Hematopoietic multipotent progenitor cell treated with erythropoietin and hydrocortisone succinate and interleukin-3 and kit ligand, for 15 days (in vitro differentiated cells): Measurements from ENCODE around the gene RABGGTA.
"Not testable (repeated sequence)": the region's sequence is repeated elsewhere in the genome, so short reads cannot be mapped to it uniquely, and the experiment has no call there.

Source experiments
- DNase-seq: peaks from one replicate; pipeline ENCODE4 v3.0.0-alpha.2; 2015; ENCODE audit warnings: low spot score

Gene RABGGTA

DNA sequence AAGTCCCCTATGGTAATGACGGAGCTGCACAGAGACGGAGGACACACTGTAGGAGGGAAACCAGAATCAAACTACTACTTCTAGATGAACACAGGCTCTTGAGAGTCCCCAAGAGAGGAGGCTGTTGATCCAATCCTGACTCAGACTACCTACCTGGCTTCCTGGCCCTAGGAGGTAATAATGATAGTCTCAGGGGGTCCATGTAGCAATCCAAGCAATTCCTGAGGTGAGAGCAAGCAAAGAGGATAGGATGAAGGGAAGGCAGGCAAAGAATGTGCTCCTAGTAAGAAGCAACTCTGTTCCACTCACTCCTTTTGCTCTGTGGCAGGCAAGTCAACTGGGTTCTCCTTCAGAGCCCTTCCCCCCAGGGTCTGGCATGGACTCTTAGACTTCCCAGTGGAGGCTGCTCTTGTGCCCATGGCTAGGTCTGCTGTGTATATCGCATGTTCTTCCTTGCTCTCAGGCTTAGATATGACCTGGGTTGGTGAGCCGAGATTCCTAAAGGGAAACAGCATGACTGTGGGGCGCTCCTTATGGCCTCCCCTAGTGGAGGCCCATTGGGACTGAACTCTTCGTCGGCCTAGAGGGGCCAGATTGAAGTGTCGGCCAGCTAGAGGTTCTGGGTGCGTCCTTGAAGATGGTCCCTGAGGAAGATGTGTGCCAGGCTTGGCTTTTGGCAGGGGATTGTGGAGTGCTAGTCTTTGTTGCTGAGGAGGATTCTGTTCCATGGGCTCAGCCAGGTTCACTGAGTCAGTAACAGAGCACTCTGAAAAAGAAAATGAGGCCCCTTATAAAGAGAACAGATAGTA, 31.1 kb downstream of the RABGGTA start:
- no peak for DNase-seq

DNA sequence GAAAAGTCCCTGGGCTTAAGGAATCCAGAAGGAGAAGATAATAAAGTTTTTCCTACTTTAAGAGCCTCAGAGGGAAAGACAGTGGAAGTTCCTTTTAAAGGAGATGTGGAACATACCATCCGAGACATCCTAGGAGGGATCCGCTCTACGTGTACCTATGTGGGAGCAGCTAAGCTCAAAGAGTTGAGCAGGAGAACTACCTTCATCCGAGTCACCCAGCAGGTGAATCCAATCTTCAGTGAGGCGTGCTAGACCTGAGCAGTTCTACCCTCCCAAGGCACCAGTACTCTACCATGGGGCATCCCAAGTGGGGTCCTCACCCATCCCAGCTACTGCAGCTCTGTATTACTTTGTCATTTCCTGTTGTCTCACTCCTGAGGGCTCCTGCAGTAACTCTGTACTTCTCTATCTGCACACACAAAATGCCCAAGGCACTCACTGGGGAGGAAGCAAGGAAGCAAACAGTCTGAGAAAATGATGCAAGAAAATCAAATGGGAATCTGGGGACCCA, 32.8 kb downstream of the RABGGTA start:
- DNase-seq: no peak

DNA sequence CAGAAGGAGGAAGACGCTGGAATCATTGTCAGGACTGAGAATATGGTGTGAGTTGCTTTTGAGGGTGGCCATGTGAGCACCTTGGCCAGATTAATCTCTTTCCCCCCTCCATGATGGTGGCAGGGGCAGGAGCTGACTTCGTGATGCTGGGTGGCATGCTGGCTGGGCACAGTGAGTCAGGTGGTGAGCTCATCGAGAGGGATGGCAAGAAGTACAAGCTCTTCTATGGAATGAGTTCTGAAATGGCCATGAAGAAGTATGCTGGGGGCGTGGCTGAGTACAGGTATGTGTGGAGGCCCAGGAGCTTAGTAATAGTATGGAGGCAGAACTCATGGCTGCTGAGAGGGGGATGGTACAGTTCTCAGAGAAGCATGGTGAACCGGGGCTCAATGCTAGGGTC, 33.3 kb downstream of the RABGGTA start:
- no peak for DNase-seq

DNA sequence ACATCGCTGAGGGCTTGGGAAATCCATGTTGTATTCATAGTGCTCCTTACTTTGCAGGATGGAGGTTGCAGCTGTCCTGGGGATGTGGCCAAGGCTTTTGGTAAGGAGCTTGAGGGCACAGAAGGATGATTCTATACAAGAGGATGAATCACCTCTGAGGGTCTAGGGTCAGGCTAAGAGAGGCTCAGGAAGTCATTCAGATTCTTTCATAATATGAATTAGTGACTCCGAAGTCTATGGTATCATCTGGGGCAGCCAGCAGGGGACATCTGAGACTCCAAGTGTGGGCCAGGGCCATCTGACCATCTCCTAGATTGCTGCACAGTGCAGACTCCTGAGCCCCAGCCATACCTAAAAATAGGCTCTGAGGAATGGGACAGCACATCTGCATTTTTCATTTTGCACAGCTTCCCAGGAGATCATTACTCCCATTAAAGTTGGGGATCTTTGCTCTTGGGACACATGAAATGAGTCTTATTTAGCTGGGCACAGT, 33.9 kb downstream of the RABGGTA start:
- no peak for DNase-seq

DNA sequence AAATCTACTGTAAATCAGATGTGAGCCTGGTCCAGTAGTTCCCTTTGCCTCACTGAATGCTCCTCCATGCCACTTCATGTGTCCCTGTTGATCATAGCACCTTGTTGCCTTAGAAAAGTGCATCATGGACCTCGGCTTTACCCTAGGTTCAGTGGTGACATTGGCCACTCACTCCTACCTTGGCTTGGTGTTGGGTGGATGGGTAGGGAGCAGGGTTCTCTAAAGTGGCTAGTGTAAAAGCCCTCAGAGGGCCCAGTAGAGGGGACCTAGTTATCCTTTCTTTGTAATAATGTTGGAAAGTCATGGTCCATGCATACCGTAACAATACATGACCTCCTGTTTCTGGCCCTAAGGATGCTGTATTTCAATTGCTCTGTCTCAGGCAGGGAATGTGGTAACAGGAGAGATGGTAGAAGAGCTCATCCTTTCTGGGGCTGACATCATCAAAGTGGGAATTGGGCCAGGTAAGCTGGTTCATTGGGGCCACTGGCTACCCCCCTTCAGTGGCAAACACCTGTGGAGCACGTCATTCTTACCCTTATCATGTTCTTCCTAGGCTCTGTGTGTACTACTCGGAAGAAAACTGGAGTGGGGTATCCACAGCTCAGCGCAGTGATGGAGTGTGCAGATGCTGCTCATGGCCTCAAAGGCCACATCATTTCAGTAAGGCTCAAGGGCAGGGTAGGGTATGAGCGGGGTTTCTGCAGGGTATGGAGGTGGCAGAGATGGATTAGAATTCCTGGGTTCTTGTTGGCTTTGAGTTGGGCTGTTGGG, 34.5 kb downstream of the RABGGTA start:
- no peak for DNase-seq

DNA sequence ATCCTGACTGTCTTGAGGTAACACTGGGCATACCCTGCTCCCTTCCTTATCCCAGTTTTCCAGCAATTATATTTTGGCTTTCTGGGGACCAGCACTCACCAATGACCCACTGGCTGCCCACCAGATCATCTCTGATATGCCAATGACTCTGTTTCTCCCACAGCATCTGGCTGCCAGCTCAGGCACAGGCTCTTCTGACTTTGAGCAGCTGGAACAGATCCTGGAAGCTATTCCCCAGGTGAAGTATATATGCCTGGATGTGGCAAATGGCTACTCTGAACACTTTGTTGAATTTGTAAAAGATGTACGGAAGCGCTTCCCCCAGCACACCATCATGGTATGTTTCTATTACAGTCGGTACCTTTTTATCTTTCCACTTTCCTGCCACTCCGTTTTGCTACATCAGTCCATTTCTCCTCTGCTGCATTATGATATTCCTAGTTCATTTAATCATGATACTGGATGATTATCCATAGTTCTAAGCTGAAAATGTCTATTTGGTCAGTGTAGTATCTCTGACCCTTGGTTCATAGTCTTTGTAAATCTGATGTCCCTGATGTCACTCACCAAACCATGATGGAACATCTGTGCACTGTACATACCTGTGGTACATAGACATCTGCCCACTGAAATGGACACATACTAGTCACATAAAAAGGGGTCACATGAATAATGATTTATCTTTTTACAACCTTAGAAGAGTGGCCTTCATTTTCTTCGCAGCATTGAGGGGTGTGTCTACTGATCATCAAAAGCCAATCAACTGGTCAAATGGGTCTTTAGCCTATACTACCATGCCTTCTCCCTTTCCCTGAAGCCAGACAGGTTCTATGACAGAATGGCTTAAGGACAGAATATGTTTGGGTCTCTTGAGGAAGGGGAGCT, 35.4 kb downstream of the RABGGTA start:
- DNase-seq: no peak

DNA sequence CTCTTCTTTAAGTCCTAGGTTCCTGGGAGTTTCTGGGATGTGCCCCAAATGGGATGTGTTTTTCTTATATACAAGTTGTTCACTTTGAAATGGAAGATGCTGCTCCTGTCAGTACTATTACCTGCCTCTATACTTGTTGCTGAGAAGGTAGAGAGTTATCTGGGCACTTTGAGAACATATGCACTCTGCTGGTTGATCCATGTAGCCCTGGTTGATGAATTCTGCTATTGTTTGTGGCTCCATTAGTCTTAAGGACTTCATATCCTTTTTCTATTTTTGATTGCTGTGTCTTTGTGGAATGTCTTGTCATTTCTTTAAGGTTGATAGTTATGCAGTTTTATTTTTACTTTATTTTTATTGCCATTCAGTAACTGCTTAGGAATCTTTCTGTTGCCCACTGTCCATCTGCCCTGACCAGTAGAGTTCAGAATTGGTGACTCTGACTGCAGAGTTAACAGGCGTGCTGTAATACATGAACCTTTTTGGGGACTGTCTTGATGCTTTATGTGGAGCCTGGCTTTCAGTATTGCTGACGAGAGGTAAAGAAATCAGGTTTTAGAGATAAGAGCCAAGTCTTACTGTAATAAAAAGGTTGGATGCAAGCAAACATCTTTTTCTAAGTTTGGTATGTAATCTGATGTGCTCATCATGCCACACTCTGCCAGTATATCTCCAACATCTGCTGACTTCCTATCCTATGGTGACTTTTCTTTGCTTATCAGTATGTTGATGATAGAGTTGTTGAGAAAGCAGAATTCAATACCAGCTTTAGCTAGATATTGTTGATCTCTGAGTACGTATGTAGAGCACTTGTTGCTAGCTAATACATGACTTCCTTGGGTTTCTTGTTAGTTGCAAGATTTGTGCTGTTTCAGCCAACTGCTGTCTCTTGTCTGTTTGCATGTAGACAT, 37.0 kb downstream of the RABGGTA start:
- no peak for DNase-seq

DNA sequence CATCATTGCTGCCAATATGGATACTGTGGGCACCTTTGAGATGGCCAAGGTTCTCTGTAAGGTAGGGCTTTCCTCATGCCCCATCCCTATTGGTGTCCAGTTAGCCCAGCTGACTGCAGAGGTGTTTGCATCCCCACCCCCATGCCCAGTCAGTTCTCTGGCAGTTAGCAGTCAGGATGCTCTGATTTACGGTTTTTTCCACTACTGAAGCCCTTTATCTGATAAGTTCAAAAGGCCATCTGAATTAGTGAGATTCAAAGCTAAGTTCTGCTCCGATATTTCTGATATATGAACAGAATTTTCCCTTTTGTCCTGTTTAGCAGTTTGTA, 37.9 kb downstream of the RABGGTA start:
- no peak for DNase-seq

DNA sequence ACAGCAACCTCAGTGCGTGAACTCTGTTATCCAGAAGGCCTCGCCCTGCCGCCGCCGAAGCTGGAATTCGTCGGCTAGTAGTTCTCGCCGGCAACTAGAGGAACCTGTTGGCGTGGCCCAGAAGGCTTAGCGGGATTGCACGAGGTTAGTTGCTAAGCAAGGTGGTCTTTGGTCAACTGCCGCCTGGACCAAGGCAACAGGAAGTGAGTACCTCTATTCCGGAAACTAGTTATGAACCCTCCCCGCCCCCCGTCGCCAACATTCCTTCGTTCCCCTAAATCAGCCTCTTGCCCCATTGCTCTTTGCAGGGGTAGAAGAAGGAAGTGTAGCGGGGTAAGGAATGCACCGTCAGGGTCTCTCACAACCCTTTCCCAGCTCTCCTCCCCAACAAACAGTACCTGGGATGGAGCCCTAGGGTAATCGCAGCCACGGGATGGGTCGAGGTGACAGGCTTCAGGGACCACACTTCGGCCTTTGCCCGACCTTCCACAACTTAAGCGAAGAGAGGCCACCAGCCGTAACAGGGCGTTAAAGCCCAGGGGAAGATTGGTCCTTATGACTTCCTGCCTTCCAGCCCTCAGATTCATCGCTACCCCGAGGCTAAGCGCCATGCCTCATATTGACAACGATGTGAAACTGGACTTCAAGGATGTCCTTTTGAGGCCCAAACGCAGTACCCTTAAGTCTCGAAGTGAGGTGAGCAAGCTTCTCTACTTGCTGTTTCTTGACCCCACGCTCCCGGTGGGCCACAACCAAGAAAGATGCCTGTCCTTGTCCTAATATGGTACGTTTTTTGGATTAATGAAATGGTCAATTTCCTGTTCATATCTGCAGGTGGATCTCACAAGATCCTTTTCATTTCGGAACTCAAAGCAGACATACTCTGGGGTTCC, 38.5 kb downstream of the RABGGTA start, which contains the start of gene GMPR2:
Gene GMPR2, plus strand, starts transcription at position 285 of the 893 bp plus-strand sequence. Its CDS starts 325 bp downstream, at position 610.
- DNase-seq: no peak

DNA sequence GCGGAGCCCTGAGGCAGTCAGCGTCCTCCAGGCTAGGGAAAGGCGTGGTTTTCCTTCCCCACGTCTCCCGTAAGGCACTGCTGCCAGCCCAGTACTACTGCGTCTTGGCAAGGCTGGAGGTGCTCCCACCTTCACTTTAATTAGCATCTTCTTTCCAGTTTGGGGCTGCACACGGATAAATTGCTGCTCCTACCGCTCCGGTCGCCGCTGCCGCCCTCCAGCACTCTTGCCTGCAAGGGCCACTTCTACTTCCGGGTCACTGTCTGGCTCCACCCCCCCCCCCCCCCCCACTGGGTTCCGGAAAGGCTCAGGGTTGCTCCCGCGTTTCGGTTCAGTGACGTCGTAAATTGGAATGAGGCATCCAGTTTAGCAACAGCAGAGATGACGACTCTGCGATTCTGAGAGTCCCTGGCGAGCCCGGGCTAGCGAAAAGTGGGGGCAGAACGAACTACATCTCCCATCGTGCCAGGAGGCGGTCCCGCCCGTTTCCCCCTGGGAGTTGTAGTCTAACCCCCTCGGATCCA, 39.2 kb downstream of the RABGGTA start, which contains the start of gene NEDD8:
Gene NEDD8, minus strand, starts transcription at position 247 of the 524 bp plus-strand sequence. Its CDS starts 100 bp downstream, at position 147.
- peak; percentile 90 for DNase-seq

DNA sequence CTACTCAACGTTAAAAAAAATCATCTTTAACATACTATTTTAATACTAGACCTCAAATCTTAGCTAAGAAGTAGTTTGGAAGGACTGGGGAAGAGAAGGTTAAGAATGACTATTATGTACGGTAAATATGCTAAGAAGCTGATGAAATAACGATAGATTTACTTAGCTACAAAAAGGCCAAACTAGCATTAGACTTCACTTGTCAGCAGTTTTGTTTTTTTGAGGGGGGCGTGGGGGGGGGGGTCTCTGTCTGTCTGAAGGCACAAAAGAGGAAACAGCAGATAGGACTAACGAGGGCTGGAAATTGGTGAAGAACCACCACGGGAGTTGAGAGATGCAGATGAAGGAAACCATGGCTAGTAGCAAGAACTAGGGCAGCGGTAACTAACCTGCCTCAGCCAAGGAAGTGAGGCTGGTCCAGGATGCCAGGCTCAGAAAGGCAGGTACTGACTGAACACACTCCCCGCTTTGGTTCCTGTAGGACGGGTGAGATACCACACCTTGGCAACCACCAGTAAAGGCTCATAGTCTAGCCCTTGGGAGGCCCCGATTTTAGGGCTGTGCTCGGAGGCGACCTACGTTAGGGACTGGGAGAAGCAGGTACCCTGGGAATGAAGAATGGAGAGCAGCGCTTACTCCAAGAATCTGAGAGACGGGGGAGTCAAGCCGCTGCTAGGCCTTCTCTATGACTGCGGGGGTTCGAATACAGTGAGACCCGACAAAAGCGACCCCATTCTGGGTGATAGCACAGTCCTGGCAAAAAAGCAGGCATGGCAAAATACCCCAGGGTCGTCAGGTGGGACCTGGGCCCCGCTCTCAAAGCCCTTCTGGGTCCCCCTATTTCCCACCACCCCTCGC, 39.9 kb downstream of the RABGGTA start:
- DNase-seq: peak; percentile 23

DNA sequence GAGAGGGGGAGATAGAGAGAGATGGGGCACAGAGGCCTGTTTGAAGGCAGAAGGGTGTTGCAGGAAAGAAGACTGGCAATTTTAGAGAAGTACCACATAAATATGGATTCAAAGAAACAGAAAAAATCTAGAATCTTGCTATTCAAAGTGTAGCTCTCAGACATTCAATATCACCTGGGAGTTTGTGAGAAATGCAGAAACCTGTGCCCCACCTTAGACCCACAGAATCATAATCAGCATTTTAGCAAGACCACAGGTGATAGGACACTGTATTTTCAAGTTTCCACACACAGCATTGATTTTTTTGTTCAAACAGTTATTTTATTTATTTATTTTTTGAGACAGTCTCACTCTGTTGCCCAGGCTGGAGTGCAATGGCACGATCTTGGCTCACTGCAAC, 42.5 kb downstream of the RABGGTA start:
- no peak for DNase-seq

DNA sequence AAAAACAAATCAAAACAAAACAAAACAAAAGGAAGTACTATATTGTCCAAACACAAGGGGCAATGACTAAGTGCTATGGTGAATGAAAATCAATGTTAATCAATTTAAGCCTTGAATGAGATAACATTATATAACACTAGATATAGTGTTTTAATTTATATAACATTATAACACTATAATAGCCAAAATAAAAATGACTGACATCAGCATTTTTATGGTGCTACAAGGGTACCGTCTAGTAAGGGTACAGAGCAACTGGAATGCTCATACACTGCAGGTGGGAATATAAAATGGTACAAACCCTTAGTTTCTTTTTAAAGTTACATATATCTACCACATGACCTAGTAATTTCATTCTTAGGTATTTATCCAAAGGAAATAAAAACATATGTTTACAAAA, 44.9 kb downstream of the RABGGTA start:
- no peak for DNase-seq

DNA sequence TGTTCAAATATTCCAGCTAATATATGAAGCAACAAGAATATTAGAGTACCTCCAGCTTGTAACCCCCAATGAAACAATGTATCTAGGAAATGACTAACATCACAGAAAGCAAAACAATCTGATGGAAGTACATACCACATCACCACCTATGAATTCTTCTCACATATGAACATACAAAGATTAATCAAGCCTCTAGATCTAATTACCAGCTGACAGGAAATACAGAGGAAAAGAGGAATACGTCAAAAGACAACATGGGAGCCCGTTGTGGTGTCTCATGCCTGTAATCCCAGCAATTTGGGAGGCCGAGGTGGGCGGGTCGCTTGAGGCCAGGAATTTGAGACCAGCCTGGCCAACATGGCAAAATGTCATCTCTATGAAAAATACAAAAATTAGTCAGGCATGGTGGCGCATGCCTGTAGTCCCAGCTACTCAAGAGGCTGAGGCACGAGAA, 46.8 kb downstream of the RABGGTA start:
- no peak for DNase-seq

DNA sequence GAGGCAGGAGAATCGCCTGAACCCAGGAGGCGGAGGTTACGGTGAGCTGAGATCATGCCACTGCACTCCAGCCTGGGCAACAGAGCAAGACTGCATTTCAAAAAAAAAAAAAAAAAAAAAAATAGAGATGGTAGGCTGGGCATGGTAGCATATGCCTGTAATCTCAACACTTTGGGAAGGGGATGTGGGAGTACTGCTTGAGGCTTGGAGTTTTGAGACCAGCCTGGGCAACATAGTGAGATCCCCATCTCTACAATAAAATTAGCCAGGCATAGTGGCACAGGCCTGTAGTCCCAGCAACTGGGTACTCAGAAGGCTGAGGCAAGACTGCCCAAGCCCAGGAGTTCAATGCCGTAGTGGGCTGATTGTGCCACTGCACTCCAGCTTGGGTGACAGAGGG, 48.4 kb downstream of the RABGGTA start:
- not testable (repeated sequence) for DNase-seq

DNA sequence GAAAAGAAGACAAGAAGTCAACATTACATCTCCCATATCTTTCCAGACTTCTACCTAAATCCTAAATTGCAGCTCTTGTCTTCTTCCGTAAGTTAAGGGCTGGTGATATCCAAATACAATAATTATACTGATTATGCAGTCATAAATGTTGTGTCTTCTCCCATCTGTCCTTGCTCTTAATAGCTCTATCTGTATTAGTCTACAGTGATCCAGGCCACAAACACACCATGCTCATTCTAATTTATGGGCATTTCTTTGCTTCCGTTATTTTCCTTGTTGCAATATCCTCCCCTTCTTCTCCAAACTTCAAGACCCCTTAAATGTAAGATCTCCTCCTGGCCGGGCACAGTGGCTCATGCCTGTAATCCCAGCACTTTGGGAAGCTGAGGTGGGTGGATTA, 51.9 kb downstream of the RABGGTA start:
- DNase-seq: no peak

DNA sequence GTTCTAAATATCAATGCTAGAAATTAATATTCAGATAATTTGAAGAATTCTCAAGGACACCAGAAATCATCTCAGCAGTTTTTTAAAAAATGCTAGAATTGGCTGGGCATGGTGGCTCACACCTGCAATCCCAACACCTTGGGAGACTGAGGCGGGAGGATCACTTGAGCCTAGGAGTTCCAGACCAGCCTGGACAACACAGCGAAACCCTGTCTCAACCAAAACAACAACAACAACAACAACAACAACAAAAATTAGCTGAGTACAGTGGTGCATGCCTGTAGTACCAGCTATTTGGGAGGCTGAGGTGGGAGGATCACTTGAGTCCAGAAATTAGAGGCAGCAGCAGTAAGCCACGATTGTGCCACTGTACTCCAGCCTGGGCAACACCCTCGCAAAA, 52.3 kb downstream of the RABGGTA start:
- no peak for DNase-seq

DNA sequence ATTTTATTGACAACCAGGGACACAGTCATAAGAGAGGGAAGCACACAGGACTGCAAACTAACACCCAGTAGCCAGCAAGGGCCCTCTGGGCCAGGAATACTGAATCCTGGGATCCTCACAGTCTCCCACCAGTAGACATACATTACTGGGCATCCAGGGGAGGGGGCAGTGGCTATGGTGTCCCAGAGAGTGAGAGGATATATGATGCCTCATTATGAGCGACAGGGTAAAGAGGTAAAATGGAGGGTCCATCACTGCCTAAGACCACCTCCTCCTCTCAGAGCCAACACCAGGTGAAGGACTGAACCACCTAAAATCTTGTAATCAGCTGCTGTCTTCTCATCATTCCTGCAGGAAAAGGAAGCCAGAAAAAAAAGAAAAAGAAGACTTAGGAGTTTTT, 54.5 kb downstream of the RABGGTA start:
- DNase-seq: not testable (repeated sequence)

DNA sequence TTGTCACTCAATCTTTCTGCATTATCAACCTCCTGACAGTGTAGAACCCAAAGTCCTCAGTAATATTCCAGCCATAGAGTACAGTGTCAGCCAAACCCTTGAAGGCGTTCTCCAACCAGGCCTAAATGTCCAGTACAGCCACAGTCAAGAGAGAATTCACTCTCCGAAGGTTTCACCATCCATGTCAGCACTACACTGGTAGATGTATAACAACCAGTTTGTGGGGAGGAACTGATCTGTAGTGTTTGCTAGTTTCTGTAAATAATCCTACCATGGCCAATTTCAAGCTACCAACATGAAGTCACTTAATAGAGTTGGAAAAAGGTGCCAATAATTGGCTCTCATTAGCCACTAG, 55.1 kb downstream of the RABGGTA start:
- DNase-seq: no peak
